ENCODE results near the gene PLEKHG2. TPM values are rescaled to one million over a fixed set of nuclear protein-coding genes. Genes with fewer than 3 reads are reported as not detected.

Gene PLEKHG2
- total RNA-seq, 1 donor from 2014 or later = 22.3 TPM

- peak; percentile 78 for DNase-seq (ENCODE audit: low read depth)
- TF ChIP-seq CTCF (conservative IDR thresholded peaks at IDR 0.05; ENCODE audit: low read depth, low read length) = no peak
- H3K4me3 ChIP-seq (ENCODE audit: low read depth, low read length) = peak overlapping the region; percentile 54
These were observed 8.8 kb upstream of the PLEKHG2 start for GRCh38 chr19:39403331-39404312.

- no peak for DNase-seq (ENCODE audit: low read depth)
- H3K4me3 ChIP-seq (ENCODE audit: low read depth, low read length) = no peak overlapping the region
- no peak for TF ChIP-seq CTCF (conservative IDR thresholded peaks at IDR 0.05; ENCODE audit: low read depth, low read length)
These were observed 7.1 kb upstream of the PLEKHG2 start for GRCh38 chr19:39405261-39405957.

- H3K4me3 ChIP-seq (ENCODE audit: low read depth, low read length) = peak overlapping the region; percentile 80
- no peak for DNase-seq (ENCODE audit: low read depth)
- no peak for TF ChIP-seq CTCF (conservative IDR thresholded peaks at IDR 0.05; ENCODE audit: low read depth, low read length)
These were observed 6.4 kb upstream of the PLEKHG2 start for GRCh38 chr19:39405958-39406655.

- H3K4me3 ChIP-seq (ENCODE audit: low read depth, low read length) = peak within 1 kb of the TSS; percentile 80
- TF ChIP-seq CTCF (conservative IDR thresholded peaks at IDR 0.05; ENCODE audit: low read depth, low read length) = no peak
- no peak for DNase-seq (ENCODE audit: low read depth)
These were observed 5.6 kb upstream of the PLEKHG2 start, which contains the start of gene ZFP36 for GRCh38 chr19:39406656-39407409. Gene ZFP36 (plus strand): TSS chr19:39406847. CDS start chr19:39406905, 58 bp downstream.

- TF ChIP-seq CTCF (conservative IDR thresholded peaks at IDR 0.05; ENCODE audit: low read depth, low read length) = no peak
- H3K4me3 ChIP-seq (ENCODE audit: low read depth, low read length) = peak overlapping the region; percentile 80
- DNase-seq (ENCODE audit: low read depth) = no peak
These were observed 5.1 kb upstream of the PLEKHG2 start for GRCh38 chr19:39407410-39407659.

- H3K4me3 ChIP-seq (ENCODE audit: low read depth, low read length) = peak overlapping the region; percentile 80
- DNase-seq (ENCODE audit: low read depth) = no peak
- TF ChIP-seq CTCF (conservative IDR thresholded peaks at IDR 0.05; ENCODE audit: low read depth, low read length) = no peak
These were observed 4.6 kb upstream of the PLEKHG2 start for GRCh38 chr19:39407660-39408391.

Measured in epithelial cell of proximal tubule (primary cell).